Measurements from ENCODE around the gene DPH6.
A peak's percentile ranks its signal among the peaks of the same experiment; 100 is the strongest.

DPH6 gene

GRCh38 chr15:35455201-35455600 is 90.8 kb downstream of the DPH6 start:
- Histone ChIP-seq H3K4me3 (ENCODE audit: insufficient read depth in 1 of 2, low read depth in 1 of 2, low read length in 2 of 2) (no peak overlapping the region), H3K9me3 (ENCODE audit: control insufficient read depth, low read length) (no peaks in the 10 kb centered on the region), H3K27ac (ENCODE audit: low read length, poor library complexity, severe bottlenecking) (no peak overlapping the region), H3K18ac (ENCODE audit: low read depth in 1 of 2, low read length in 2 of 2) (no peak overlapping the region), H3K23ac (ENCODE audit: low read length in 2 of 2) (no peak overlapping the region), H2BK5ac (ENCODE audit: low read depth, low read length, poor library complexity, severe bottlenecking) (no peak overlapping the region), H4K91ac (ENCODE audit: low read length) (no peak overlapping the region), H3K4me1 (ENCODE audit: control insufficient read depth, insufficient read depth, low read depth, low read length) (no peaks in the 10 kb centered on the region), H2BK15ac (ENCODE audit: low read depth, poor library complexity, severe bottlenecking) (no peak overlapping the region), H2AFZ (ENCODE audit: low read depth, low read length) (no peak overlapping the region), H2BK120ac (ENCODE audit: low read depth, low read length) (no peak overlapping the region), H3K4ac (ENCODE audit: low read depth in 1 of 2, low read length in 2 of 2) (no peak overlapping the region), H3K9ac (ENCODE audit: low read length) (no peak overlapping the region), H3K4me2 (ENCODE audit: low read length, poor library complexity, severe bottlenecking) (no peak overlapping the region), H3K36me3 (ENCODE audit: control insufficient read depth in 1 of 2, insufficient read depth in 2 of 2, low read depth in 1 of 2, low read length in 2 of 2) (no peaks in the 10 kb centered on the region), H2AK5ac (ENCODE audit: low read length, severe bottlenecking) (no peak overlapping the region), H4K8ac (ENCODE audit: low read length) (no peak overlapping the region), H2BK12ac (ENCODE audit: low read length in 2 of 2) (no peak overlapping the region), H3K79me1 (replicated peaks; ENCODE audit: low read length, poor library complexity, severe bottlenecking) (no peaks in the 10 kb centered on the region), H3K27me3 (ENCODE audit: control insufficient read depth in 1 of 2, insufficient read depth in 1 of 2, low read length in 2 of 2) (no peaks in the 10 kb centered on the region), H3K14ac (ENCODE audit: low read length in 2 of 2) (no peak overlapping the region)
- peak; percentile 71 for DNase-seq

- H2BK15ac ChIP-seq (ENCODE audit: low read depth, poor library complexity, severe bottlenecking) = no peak overlapping the region
- H2BK12ac ChIP-seq (ENCODE audit: low read length in 2 of 2) = no peak overlapping the region
- DNase-seq = no peak
- H3K9ac ChIP-seq (ENCODE audit: low read length) = peak overlapping the region; percentile 64
- no peaks in the 10 kb centered on the region for H3K36me3 ChIP-seq (ENCODE audit: control insufficient read depth in 1 of 2, insufficient read depth in 2 of 2, low read depth in 1 of 2, low read length in 2 of 2)
- no peaks in the 10 kb centered on the region for H3K4me1 ChIP-seq (ENCODE audit: control insufficient read depth, insufficient read depth, low read depth, low read length)
- no peak overlapping the region for H3K4me3 ChIP-seq (ENCODE audit: insufficient read depth in 1 of 2, low read depth in 1 of 2, low read length in 2 of 2)
- no peak overlapping the region for H3K14ac ChIP-seq (ENCODE audit: low read length in 2 of 2)
- H3K27me3 ChIP-seq (ENCODE audit: control insufficient read depth in 1 of 2, insufficient read depth in 1 of 2, low read length in 2 of 2) = no peaks in the 10 kb centered on the region
- H3K4me2 ChIP-seq (ENCODE audit: low read length, poor library complexity, severe bottlenecking) = no peak overlapping the region
- H3K4ac ChIP-seq (ENCODE audit: low read depth in 1 of 2, low read length in 2 of 2) = no peak overlapping the region
- H2AFZ ChIP-seq (ENCODE audit: low read depth, low read length) = no peak overlapping the region
- H3K23ac ChIP-seq (ENCODE audit: low read length in 2 of 2) = no peak overlapping the region
- no peak overlapping the region for H4K8ac ChIP-seq (ENCODE audit: low read length)
- no peak overlapping the region for H2BK5ac ChIP-seq (ENCODE audit: low read depth, low read length, poor library complexity, severe bottlenecking)
- no peak overlapping the region for H2AK5ac ChIP-seq (ENCODE audit: low read length, severe bottlenecking)
- no peaks in the 10 kb centered on the region for H3K79me1 ChIP-seq (replicated peaks; ENCODE audit: low read length, poor library complexity, severe bottlenecking)
- WGBS = no CpG with 5 or more reads among the region's 1 CpG
- no peak overlapping the region for H4K91ac ChIP-seq (ENCODE audit: low read length)
- H3K18ac ChIP-seq (ENCODE audit: low read depth in 1 of 2, low read length in 2 of 2) = no peak overlapping the region
- no peak overlapping the region for H3K27ac ChIP-seq (ENCODE audit: low read length, poor library complexity, severe bottlenecking)
- no peaks in the 10 kb centered on the region for H3K9me3 ChIP-seq (ENCODE audit: control insufficient read depth, low read length)
- no peak overlapping the region for H2BK120ac ChIP-seq (ENCODE audit: low read depth, low read length)
Observed at GRCh38 chr15:35450492-35450891, 95.5 kb downstream of the DPH6 start.

GRCh38 chr15:35448294-35448693 is 97.7 kb downstream of the DPH6 start:
- Histone ChIP-seq H3K27me3 (ENCODE audit: control insufficient read depth in 1 of 2, insufficient read depth in 1 of 2, low read length in 2 of 2) (no peaks in the 10 kb centered on the region), H2BK15ac (ENCODE audit: low read depth, poor library complexity, severe bottlenecking) (no peak overlapping the region), H3K4me1 (ENCODE audit: control insufficient read depth, insufficient read depth, low read depth, low read length) (no peaks in the 10 kb centered on the region), H3K4me3 (ENCODE audit: insufficient read depth in 1 of 2, low read depth in 1 of 2, low read length in 2 of 2) (no peak overlapping the region), H3K36me3 (ENCODE audit: control insufficient read depth in 1 of 2, insufficient read depth in 2 of 2, low read depth in 1 of 2, low read length in 2 of 2) (no peaks in the 10 kb centered on the region), H3K27ac (ENCODE audit: low read length, poor library complexity, severe bottlenecking) (no peak overlapping the region), H3K9ac (ENCODE audit: low read length) (no peak overlapping the region), H3K4ac (ENCODE audit: low read depth in 1 of 2, low read length in 2 of 2) (no peak overlapping the region), H2AFZ (ENCODE audit: low read depth, low read length) (no peak overlapping the region), H2BK5ac (ENCODE audit: low read depth, low read length, poor library complexity, severe bottlenecking) (no peak overlapping the region), H4K91ac (ENCODE audit: low read length) (no peak overlapping the region), H2BK12ac (ENCODE audit: low read length in 2 of 2) (no peak overlapping the region), H2AK5ac (ENCODE audit: low read length, severe bottlenecking) (no peak overlapping the region), H3K23ac (ENCODE audit: low read length in 2 of 2) (no peak overlapping the region), H3K79me1 (replicated peaks; ENCODE audit: low read length, poor library complexity, severe bottlenecking) (no peaks in the 10 kb centered on the region), H3K4me2 (ENCODE audit: low read length, poor library complexity, severe bottlenecking) (no peak overlapping the region), H3K9me3 (ENCODE audit: control insufficient read depth, low read length) (no peaks in the 10 kb centered on the region), H4K8ac (ENCODE audit: low read length) (no peak overlapping the region), H2BK120ac (ENCODE audit: low read depth, low read length) (no peak overlapping the region), H3K14ac (ENCODE audit: low read length in 2 of 2) (no peak overlapping the region), H3K18ac (ENCODE audit: low read depth in 1 of 2, low read length in 2 of 2) (no peak overlapping the region)
- DNase-seq = no peak
- WGBS = no CpG with 5 or more reads among the region's 1 CpG

- Histone ChIP-seq H3K23ac (ENCODE audit: low read length in 2 of 2) (no peak overlapping the region), H3K14ac (ENCODE audit: low read length in 2 of 2) (no peak overlapping the region), H3K18ac (ENCODE audit: low read depth in 1 of 2, low read length in 2 of 2) (no peak overlapping the region), H2BK5ac (ENCODE audit: low read depth, low read length, poor library complexity, severe bottlenecking) (no peak overlapping the region), H3K36me3 (ENCODE audit: control insufficient read depth in 1 of 2, insufficient read depth in 2 of 2, low read depth in 1 of 2, low read length in 2 of 2) (no peaks in the 10 kb centered on the region), H2AK5ac (ENCODE audit: low read length, severe bottlenecking) (no peak overlapping the region), H3K9me3 (ENCODE audit: control insufficient read depth, low read length) (no peaks in the 10 kb centered on the region), H3K27me3 (ENCODE audit: control insufficient read depth in 1 of 2, insufficient read depth in 1 of 2, low read length in 2 of 2) (no peaks in the 10 kb centered on the region), H3K4me3 (ENCODE audit: insufficient read depth in 1 of 2, low read depth in 1 of 2, low read length in 2 of 2) (no peak overlapping the region), H3K4me1 (ENCODE audit: control insufficient read depth, insufficient read depth, low read depth, low read length) (no peaks in the 10 kb centered on the region), H3K4me2 (ENCODE audit: low read length, poor library complexity, severe bottlenecking) (no peak overlapping the region), H2BK120ac (ENCODE audit: low read depth, low read length) (no peak overlapping the region), H3K4ac (ENCODE audit: low read depth in 1 of 2, low read length in 2 of 2) (no peak overlapping the region), H2BK12ac (ENCODE audit: low read length in 2 of 2) (no peak overlapping the region), H4K8ac (ENCODE audit: low read length) (no peak overlapping the region), H3K79me1 (replicated peaks; ENCODE audit: low read length, poor library complexity, severe bottlenecking) (no peaks in the 10 kb centered on the region), H2AFZ (ENCODE audit: low read depth, low read length) (no peak overlapping the region), H4K91ac (ENCODE audit: low read length) (no peak overlapping the region), H3K27ac (ENCODE audit: low read length, poor library complexity, severe bottlenecking) (no peak overlapping the region), H2BK15ac (ENCODE audit: low read depth, poor library complexity, severe bottlenecking) (no peak overlapping the region), H3K9ac (ENCODE audit: low read length) (no peak overlapping the region)
- WGBS = 50% methylated on average over 4 of the region's 4 CpGs
- peak; percentile 79 for DNase-seq
Observed at GRCh38 chr15:35445891-35446290, 100.1 kb downstream of the DPH6 start.
